ENCODE data around the gene FCGR1A.
"Not testable (repeated sequence)": the region's sequence is repeated elsewhere in the genome, so short reads cannot be mapped to it uniquely, and the experiment has no call there.

The FCGR1A gene

GRCh38 chr1:149782600-149782999 lies at the start of gene FCGR1A:
FCGR1A (plus strand) TSS chr1:149782694; CDS start chr1:149782744, 50 bp downstream.
- DNase-seq (ENCODE audit: low read depth), result not testable (repeated sequence)

- DNase-seq (ENCODE audit: low read depth), result not testable (repeated sequence)
These were observed 49.7 kb upstream of the FCGR1A start for GRCh38 chr1:149732781-149733180.

- DNase-seq (ENCODE audit: low read depth), result not testable (repeated sequence)
These were observed 47.8 kb upstream of the FCGR1A start for GRCh38 chr1:149734692-149735091.

GRCh38 chr1:149740148-149740581 lies 42.3 kb upstream of the FCGR1A start:
- peak; percentile 22 for DNase-seq (ENCODE audit: low read depth)

- DNase-seq (ENCODE audit: low read depth), result not testable (repeated sequence)
These were observed 41.8 kb upstream of the FCGR1A start for GRCh38 chr1:149740590-149741230.

GRCh38 chr1:149741914-149742313 lies 40.6 kb upstream of the FCGR1A start:
- not testable (repeated sequence) for DNase-seq (ENCODE audit: low read depth)

- DNase-seq (ENCODE audit: low read depth), result not testable (repeated sequence)
These were observed 35.8 kb upstream of the FCGR1A start for GRCh38 chr1:149746463-149747356.

GRCh38 chr1:149747359-149748143 lies 34.9 kb upstream of the FCGR1A start:
- not testable (repeated sequence) for DNase-seq (ENCODE audit: low read depth)

GRCh38 chr1:149748144-149748500 lies 34.4 kb upstream of the FCGR1A start:
- DNase-seq (ENCODE audit: low read depth), result not testable (repeated sequence)

- not testable (repeated sequence) for DNase-seq (ENCODE audit: low read depth)
These were observed 31.9 kb upstream of the FCGR1A start for GRCh38 chr1:149750562-149750961.

- DNase-seq (ENCODE audit: low read depth), result not testable (repeated sequence)
These were observed 30.3 kb upstream of the FCGR1A start for GRCh38 chr1:149752186-149752585.

GRCh38 chr1:149753466-149753865 lies 29.0 kb upstream of the FCGR1A start:
- DNase-seq (ENCODE audit: low read depth), result not testable (repeated sequence)

- DNase-seq (ENCODE audit: low read depth), result not testable (repeated sequence)
These were observed 27.2 kb upstream of the FCGR1A start for GRCh38 chr1:149755294-149755693.

GRCh38 chr1:149762294-149762693 lies 20.2 kb upstream of the FCGR1A start:
- DNase-seq (ENCODE audit: low read depth), result not testable (repeated sequence)

GRCh38 chr1:149764087-149764800 lies 18.2 kb upstream of the FCGR1A start:
- DNase-seq (ENCODE audit: low read depth), result not testable (repeated sequence)

- DNase-seq (ENCODE audit: low read depth), result not testable (repeated sequence)
These were observed 16.3 kb upstream of the FCGR1A start for GRCh38 chr1:149766241-149766640.

GRCh38 chr1:149769216-149769615 lies 13.3 kb upstream of the FCGR1A start:
- DNase-seq (ENCODE audit: low read depth), result not testable (repeated sequence)

GRCh38 chr1:149770661-149771060 lies 11.8 kb upstream of the FCGR1A start:
- DNase-seq (ENCODE audit: low read depth), result not testable (repeated sequence)

- DNase-seq (ENCODE audit: low read depth), result not testable (repeated sequence)
These were observed 10.7 kb upstream of the FCGR1A start for GRCh38 chr1:149771653-149772425.

- not testable (repeated sequence) for DNase-seq (ENCODE audit: low read depth)
These were observed 6.9 kb upstream of the FCGR1A start for GRCh38 chr1:149775510-149776147.

All from stimulated activated CD8-positive, alpha-beta memory T cell treated with anti-CD3 and anti-CD28 coated beads, Interleukin-15, amount 100 ng/mL, for 24 hours (primary cell).